Fibroblast of villous mesenchyme (primary cell): ENCODE measurements around the gene GABPA. TPM values are rescaled to one million over a fixed set of nuclear protein-coding genes. Genes with fewer than 3 reads are reported as not detected.

Experiments used
- DNase-seq: peaks from one replicate; pipeline ENCODE4 v3.0.0-alpha.2; 2010; ENCODE audit warnings: low read depth
- H3K4me3 ChIP-seq: 2 replicates; pipeline ENCODE4 v1.5.1; 2011; ENCODE audit warnings: low read depth, mild to moderate bottlenecking, low read length
- CTCF ChIP-seq: IDR thresholded peaks from 2 replicates; pipeline ENCODE4 v1.5.1; 2012; ENCODE audit warnings: low read depth, mild to moderate bottlenecking, low read length; ENCODE audit not compliant: insufficient read depth
- total RNA-seq: library from RNA; depleted of rRNA; stranded (reverse); fragments of >200 nt; gene quantifications from 2 replicates; pipeline ENCODE4 v1.2.3, GENCODE V29; 2012

GABPA gene
- total RNA-seq, 1 donor = 31.1 TPM

DNA sequence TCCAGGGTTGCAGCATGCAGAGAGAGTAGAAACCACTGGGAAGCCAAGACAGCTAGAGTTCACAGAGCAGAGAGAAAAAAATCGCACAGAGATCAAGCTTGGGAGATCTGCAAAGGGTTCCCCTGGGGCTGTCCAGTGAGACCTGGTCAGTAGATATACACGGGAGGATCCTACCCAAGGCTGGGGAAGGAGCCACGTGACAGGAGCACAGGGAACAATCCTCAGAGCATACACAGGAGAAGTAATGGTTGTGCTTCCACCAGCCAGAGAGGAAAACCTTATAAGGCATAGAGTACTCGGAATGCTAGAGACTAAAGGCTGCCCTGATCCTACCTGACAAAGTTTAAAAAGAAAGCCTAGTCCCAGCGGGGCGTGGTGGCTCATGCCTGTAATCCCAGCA lies 53.9 kb downstream of the GABPA start:
- no peak overlapping the region for H3K4me3 ChIP-seq
- no peak for TF ChIP-seq CTCF
- no peak for DNase-seq

DNA sequence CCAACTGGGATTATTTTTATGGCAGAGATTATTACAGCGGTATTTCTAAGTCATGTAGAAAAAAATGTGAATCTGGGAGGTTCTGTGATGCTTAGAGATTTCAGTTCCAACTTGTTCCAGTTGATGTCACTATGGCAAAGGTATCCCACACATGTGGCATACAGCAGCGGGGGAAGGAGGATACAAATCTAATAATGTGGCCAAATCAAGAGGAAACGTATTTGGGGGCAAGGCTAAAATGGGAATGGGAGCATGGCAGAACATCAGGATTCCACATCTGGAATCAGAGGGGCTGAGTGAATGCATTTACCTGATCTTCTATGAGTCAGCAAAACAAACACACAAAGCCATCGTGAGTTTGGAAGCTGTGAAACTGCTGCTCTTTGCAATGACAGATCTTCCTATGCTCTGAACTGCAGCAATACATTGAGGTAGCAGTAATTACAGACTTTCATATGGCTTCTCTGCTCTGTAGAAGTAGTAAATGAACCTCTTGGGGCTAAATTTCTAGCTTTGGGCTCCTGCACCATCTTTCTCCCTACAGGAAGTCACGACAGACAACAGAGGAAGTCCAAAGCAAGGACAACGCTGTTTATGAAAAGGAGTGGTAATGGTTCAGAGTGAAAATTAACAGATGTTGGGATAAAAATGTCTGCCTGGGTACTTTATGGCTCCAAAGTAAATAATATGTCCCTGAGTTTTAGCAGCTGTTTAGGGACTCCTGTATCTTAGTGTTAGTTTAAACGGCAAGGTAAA lies 55.5 kb downstream of the GABPA start:
- peak; percentile 51 for TF ChIP-seq CTCF
- peak overlapping the region; percentile 38 for H3K4me3 ChIP-seq
- peak; percentile 69 for DNase-seq

DNA sequence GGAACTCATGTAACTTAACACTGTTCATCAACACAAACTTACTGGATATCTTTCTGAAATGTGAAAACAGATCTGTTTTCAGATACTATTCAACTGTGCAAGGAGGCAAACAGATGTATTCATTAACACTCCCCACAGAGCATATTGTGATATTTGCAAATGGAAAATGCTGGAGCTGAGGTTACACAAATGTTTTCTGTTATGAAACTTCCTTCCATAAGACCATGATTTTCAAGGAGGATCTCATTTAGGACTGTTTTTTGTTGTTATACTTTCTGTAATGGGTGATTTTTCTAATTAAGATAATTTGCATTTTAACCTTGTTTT lies 56.1 kb downstream of the GABPA start:
- DNase-seq = no peak
- TF ChIP-seq CTCF = no peak
- no peak overlapping the region for H3K4me3 ChIP-seq

DNA sequence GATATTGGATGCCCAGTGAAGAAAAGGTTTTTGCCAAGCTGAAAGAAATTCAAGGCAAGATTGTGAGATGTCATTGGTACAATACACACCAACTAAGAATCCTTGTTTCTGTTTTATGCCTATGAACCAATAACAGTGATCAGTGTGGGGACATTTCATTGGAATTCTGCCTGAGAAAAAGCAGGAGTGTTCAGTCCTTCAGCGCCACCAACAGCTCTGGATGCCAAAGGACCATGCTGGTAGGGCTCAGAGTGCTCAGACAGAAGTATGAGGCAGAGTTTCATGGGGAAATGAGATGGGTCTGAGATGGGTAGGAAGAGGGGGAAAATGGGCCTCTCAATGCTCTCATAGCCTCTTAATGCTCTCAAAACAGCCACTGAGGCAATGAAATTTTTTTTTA lies 56.5 kb downstream of the GABPA start:
- TF ChIP-seq CTCF = no peak
- no peak for DNase-seq
- no peak overlapping the region for H3K4me3 ChIP-seq

- TF ChIP-seq CTCF = peak; percentile 100
- H3K4me3 ChIP-seq = no peak overlapping the region
- DNase-seq = peak; percentile 87
Measured at GRCh38 chr21:25801217-25802014, 66.6 kb downstream of the GABPA start.

DNA sequence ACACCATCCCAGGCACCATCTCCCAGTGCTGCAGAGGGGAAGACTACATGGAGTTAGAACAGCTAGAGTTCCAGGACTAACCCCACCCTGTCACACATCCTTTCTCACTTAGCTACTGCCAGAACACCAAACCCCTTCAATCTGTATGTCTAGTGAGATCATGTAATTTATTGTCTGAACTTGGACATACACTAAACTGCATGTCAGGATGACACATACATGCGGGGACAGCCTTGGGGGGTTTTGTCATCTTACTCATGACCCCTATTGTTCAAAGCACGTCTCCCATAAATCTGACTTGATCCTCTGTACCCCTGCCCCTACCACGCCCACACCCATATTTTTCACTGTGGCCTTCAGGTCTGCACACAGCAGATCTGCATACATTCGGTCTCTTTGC lies 71.3 kb downstream of the GABPA start:
- H3K4me3 ChIP-seq = no peak overlapping the region
- no peak for DNase-seq
- no peak for TF ChIP-seq CTCF

GRCh38 chr21:25807191-25807590 lies 72.4 kb downstream of the GABPA start:
- no peak for TF ChIP-seq CTCF
- no peak overlapping the region for H3K4me3 ChIP-seq
- no peak for DNase-seq
